Kidney glomerular epithelial cell (primary cell): ENCODE measurements around the gene RTN4R.
"Not testable (repeated sequence)": the region's sequence is repeated elsewhere in the genome, so short reads cannot be mapped to it uniquely, and the experiment has no call there.

Experiments used
- DNase-seq: peaks from one replicate; lab custom pipeline; 2025; lab: John Stamatoyannopoulos, UW

RTN4R gene

GRCh38 chr22:20271114-20271994 is 3.2 kb upstream of the RTN4R start:
- DNase-seq: no peak

GRCh38 chr22:20270190-20271113 is 2.3 kb upstream of the RTN4R start:
- not testable (repeated sequence) for DNase-seq

- not testable (repeated sequence) for DNase-seq
These were observed 1.6 kb upstream of the RTN4R start for GRCh38 chr22:20269673-20270072.

DNA sequence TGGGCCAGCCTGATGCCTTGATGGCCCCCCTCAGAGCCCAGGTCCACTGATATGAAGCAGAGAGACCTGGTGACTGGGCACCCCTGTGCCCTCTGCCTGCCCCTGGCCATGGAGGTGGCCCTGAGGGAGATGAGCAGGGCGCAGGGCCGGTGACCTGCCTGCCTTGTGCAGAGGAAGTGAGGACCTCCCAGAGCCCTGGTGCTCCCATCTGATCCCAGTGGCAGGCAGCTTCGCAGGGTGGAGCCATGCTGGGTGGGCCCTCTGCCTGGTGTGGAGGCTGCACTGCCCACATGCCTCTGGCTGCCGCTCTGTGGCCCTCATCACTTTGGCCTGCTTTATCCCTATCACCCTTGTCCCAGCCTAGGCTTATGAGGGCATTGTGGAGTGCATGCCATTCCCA is 1.1 kb upstream of the RTN4R start:
- not testable (repeated sequence) for DNase-seq

GRCh38 chr22:20267441-20268278 is 458 bp downstream of the RTN4R start:
- no peak for DNase-seq

- DNase-seq: not testable (repeated sequence)
These were observed 1.3 kb downstream of the RTN4R start for GRCh38 chr22:20266667-20267440.

GRCh38 chr22:20265772-20266666 is 2.1 kb downstream of the RTN4R start:
- not testable (repeated sequence) for DNase-seq

DNA sequence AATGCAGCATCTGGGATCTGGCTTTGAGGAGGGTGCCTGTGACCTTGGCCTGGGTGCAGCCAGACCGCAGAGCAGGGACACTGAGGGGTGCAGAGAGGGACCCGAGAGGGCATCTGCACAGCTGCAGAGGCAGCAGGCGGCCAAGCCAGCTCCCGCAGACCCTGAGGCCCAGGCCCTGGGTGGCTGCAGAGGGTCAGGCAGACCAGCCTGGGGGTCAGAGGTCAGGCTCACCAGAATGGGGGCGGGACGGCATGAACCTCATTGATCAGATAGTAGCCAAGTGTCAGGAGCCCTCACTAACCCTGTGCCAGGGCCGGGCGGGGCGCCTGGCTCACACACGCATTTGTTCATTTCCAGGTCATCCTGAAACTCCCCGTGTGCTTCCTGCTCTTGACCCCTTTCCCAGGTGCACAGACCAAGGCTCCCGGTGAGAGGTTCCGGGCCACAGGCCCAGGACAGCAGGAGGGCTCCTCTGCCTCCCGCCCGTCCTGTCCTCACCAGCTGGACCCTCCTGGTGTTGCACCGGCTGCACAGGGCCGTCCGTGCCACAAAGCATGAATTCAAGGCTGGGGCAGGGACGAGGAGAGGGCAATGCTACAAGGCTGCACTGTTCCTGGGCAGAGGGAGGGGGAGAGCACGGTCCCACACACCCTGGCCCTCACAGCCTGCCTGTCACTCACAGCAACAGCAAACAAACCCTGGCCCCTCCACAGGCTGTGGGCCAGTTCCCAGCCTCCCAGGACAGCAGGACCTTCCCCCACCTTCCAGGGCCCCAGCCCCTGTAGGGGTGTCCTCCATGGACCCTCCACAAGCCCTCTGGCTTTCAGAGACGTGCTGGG is 3.3 kb downstream of the RTN4R start:
- no peak for DNase-seq

DNA sequence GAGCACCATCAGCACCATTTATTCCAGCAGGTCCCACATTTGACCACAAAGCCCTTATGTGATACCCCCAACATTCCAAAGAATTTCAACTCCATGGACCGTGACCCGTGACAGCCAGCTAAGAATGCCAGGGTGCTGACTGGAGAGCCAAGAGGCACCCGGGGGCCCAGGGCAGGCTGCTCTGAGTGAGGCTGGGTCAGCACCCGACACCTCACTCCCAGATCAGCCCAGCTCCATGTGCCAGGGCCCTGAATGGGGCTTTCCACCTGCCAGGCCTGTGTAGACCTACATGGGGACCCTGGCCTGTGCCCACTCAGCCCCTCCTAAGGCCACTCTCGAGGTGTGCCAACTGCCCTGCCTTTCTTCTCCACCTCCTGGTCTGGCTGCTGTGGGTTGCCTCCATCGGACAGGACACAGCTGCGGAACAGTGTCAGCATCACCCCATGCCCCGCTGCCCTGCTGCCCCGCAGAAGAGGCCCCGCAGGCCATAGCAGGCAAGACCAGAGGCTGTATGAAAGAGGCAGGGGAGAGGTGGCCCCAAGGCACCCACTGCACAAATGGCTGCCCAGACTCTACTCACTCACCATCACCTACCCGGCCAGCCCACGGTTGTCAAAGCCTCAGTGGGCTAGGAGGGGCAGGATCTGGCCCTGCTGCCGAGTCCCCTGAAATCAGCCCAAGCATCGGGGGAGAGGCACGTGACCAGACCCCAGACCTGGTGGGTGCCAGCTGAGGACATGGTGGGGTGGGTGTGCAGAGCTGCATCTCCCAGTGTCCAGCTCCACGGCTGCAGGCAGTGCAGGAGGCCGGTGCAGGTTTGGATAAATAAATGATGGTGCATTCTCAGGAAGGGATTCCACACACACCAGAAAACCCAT is 4.5 kb downstream of the RTN4R start:
- DNase-seq: not testable (repeated sequence)

DNA sequence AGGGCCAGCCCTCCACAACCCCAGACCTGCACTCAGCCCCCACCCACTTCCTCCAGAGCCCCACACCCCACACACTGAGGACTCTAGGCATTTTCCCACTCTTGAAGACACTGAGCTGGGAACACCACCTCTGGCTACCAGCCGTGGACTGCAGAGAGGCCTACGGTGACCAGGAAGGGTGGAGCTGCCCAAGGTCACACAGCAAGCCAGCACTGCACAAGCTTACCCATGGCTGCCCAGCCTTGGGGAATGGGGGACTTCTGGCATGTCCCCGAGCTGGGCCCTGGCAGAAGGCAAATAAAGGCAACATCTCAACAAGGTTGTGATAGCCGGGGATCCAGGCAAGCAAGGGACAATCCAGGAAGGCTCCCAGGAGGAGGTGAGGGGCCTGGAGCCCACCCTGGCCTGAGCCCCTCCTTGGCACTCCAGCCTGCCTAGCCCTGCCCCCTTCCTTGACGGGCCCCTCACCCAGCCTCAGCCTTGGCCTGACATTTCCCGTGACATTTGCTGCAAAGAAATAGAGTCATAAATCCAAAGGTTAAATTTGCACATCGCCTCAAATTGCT is 5.5 kb downstream of the RTN4R start:
- no peak for DNase-seq

GRCh38 chr22:20261848-20262581 is 6.1 kb downstream of the RTN4R start:
- DNase-seq: no peak

DNA sequence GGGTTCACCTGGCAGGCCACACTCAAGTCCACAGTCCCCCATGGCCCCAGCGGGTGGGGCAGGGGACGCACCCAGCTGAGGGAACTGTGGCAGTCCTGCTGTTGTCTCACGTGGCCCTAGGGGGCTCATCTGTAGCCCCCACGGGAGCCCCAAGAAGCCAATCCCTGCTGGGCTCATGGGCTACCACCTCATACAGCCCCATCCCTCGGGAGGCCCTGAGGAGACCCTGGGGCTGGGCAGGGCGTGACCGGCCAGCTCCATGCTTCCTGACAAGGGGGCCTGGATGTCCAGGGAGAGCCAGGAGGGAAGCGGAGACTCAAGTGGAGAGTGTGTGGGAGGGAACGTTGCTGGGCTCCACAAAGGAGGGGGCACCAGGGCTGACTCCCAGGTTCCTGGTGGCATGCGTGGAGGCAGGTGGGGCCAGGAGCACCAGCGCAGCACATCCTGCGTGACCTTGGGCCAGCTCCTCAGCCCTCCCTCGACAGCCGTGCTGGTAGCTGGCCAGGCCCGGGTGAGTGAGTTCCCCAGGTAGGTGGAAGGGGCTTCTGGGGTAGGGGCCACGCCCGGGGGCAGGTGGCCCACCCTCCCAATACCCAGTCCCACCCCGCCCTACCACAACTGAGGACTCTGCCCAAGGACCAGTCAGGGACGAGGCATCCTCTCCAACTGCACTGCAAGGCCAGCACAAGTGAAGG is 7.9 kb downstream of the RTN4R start:
- DNase-seq: no peak

- no peak for DNase-seq
These were observed 8.8 kb downstream of the RTN4R start for GRCh38 chr22:20259327-20259688.

DNA sequence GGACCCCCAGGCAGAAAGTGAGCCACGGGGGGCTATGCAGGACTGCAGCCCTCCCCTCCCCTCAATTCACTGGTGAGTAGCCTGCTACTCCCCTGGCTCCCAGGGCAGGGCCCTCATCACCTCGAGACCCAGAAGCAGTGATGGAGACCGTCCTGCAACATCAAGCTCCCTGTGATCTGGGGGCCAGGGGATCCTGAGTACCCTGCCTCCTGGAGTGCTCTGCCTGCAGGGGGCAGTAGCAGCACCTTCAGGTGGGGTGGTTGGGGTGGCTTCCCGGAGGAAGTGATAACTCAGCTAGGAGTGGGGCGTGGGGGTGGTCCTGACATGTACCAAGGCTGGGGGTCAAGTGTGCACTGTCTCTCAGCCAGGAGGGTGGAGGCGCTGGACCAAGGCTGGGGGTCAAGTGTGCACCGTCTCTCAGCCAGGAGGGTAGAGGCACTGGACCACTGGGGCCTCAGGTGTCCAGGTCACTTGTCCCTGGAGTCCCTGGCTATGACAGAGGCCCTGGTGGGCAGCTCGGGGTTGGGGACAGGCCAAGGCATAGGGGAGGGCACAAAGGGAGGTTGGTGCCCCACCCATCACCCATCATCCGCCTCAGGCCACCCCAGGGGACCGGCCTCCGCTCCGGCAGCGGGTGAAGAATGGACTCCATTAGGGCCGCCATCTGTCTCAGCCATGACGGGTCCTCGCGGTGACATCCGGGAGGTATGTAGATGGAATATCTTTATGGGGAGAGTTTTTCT is 9.4 kb downstream of the RTN4R start:
- DNase-seq: no peak

DNA sequence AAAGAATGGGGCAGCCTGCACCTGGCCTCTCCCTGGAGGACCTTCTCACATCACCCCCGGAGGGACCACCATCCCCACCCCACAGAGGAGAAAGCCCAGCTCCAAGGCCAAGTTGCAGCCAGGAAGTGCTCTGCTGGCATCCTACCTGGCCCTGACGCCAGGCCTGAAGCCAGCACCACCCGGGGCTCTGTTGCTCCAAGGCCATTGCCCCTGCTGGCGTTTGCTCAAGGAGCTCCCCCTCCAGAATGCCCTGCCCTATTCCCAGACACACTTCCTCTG is 10.2 kb downstream of the RTN4R start:
- DNase-seq: no peak
